GM20431 (cell line): ENCODE measurements around the gene JAKMIP2.

Experiments
- in situ Hi-C: fragments of 300-500 bp; cut with MseI, MboI; formaldehyde crosslinking; loops from one replicate; pipeline ENCODE4 v1.15.0; 2020; ENCODE audit warnings: low sequenced_read_pairs; ENCODE audit not compliant: unreplicated experiment

Gene JAKMIP2

GRCh38 chr5:147670815-147671214 is 111.7 kb downstream of the JAKMIP2 start:
- in situ Hi-C loops = no loop called here

- in situ Hi-C loops = no loop called here
Measured at GRCh38 chr5:147669169-147669869, 113.2 kb downstream of the JAKMIP2 start.

- in situ Hi-C loops = no loop called here
Measured at GRCh38 chr5:147668385-147668784, 114.1 kb downstream of the JAKMIP2 start.

- in situ Hi-C loops = no loop called here
Measured at GRCh38 chr5:147667363-147667762, 115.2 kb downstream of the JAKMIP2 start.

GRCh38 chr5:147666419-147666818 is 116.1 kb downstream of the JAKMIP2 start:
- in situ Hi-C loops = no loop called here

GRCh38 chr5:147661541-147661940 is 121.0 kb downstream of the JAKMIP2 start:
- in situ Hi-C loops = no loop called here

GRCh38 chr5:147659166-147659929 is 123.2 kb downstream of the JAKMIP2 start:
- in situ Hi-C loops = no loop called here

GRCh38 chr5:147658293-147658932 is 124.1 kb downstream of the JAKMIP2 start:
- in situ Hi-C loops = no loop called here

- in situ Hi-C loops = loop anchor here (25.0 kb wide), 1 partner anchor 164 kb away; no protein-coding TSS in a partner anchor
Measured at GRCh38 chr5:147648597-147648996, 133.9 kb downstream of the JAKMIP2 start.

- in situ Hi-C loops = loop anchor here (25.0 kb wide), 1 partner anchor 167 kb away; no protein-coding TSS in a partner anchor
Measured at GRCh38 chr5:147645197-147645596, 137.3 kb downstream of the JAKMIP2 start.

GRCh38 chr5:147644460-147644859 is 138.1 kb downstream of the JAKMIP2 start:
- in situ Hi-C loops = loop anchor here (25.0 kb wide), 1 partner anchor 168 kb away; no protein-coding TSS in a partner anchor

GRCh38 chr5:147643142-147643541 is 139.4 kb downstream of the JAKMIP2 start:
- in situ Hi-C loops = loop anchor here (25.0 kb wide), 1 partner anchor 169 kb away; no protein-coding TSS in a partner anchor

GRCh38 chr5:147642666-147643065 is 139.9 kb downstream of the JAKMIP2 start:
- in situ Hi-C loops = loop anchor here (25.0 kb wide), 1 partner anchor 170 kb away; no protein-coding TSS in a partner anchor

GRCh38 chr5:147639321-147639720 is 143.2 kb downstream of the JAKMIP2 start:
- in situ Hi-C loops = loop anchor here (25.0 kb wide), 1 partner anchor 173 kb away; no protein-coding TSS in a partner anchor

GRCh38 chr5:147636729-147636984 is 145.9 kb downstream of the JAKMIP2 start:
- in situ Hi-C loops = loop anchor here (25.0 kb wide), 1 partner anchor 176 kb away; no protein-coding TSS in a partner anchor

GRCh38 chr5:147635882-147636728 is 146.4 kb downstream of the JAKMIP2 start:
- in situ Hi-C loops = loop anchor here (25.0 kb wide), 1 partner anchor 176 kb away; no protein-coding TSS in a partner anchor

GRCh38 chr5:147635439-147635838 is 147.1 kb downstream of the JAKMIP2 start:
- in situ Hi-C loops = loop anchor here (25.0 kb wide), 1 partner anchor 177 kb away; no protein-coding TSS in a partner anchor

GRCh38 chr5:147633173-147633572 is 149.4 kb downstream of the JAKMIP2 start:
- in situ Hi-C loops = loop anchor here (25.0 kb wide), 1 partner anchor 179 kb away; no protein-coding TSS in a partner anchor

GRCh38 chr5:147631428-147632003 is 151.0 kb downstream of the JAKMIP2 start:
- in situ Hi-C loops = loop anchor here (25.0 kb wide), 1 partner anchor 181 kb away; no protein-coding TSS in a partner anchor
